Large intestine (tissue), 3 donors: ENCODE results near the gene BAG5. TPM values are rescaled to one million over a fixed set of nuclear protein-coding genes. Genes with fewer than 3 reads are reported as not detected.

Experiments used
- DNase-seq, 2 donors: peaks; one replicate each; pipeline versions ENCODE4 v3.0.0 to v3.0.0-alpha.2; 2013
- H3K27ac ChIP-seq: one replicate; pipeline ENCODE4 v1.5.1; 2013; ENCODE audit warnings: low read length
- H3K27me3 ChIP-seq: 2 replicates; pipeline ENCODE4 v1.6.1; 2013; ENCODE audit warnings: low read length; ENCODE audit not compliant: control insufficient read depth, insufficient read depth
- H3K36me3 ChIP-seq: 2 replicates; pipeline ENCODE4 v1.6.1; 2013; ENCODE audit warnings: low read length; ENCODE audit not compliant: control insufficient read depth, insufficient read depth
- H3K4me1 ChIP-seq: one replicate; pipeline ENCODE4 v1.6.1; 2013; ENCODE audit warnings: low read length; ENCODE audit not compliant: control insufficient read depth, insufficient read depth
- H3K4me3 ChIP-seq: one replicate; pipeline ENCODE4 v1.5.1; 2013; ENCODE audit warnings: low read length
- H3K9me3 ChIP-seq: one replicate; pipeline ENCODE4 v1.6.1; 2013; ENCODE audit warnings: mild to moderate bottlenecking, low read depth, low read length, moderate library complexity; ENCODE audit not compliant: control insufficient read depth
- WGBS: methylation state at CpG from one replicate; pipeline ENCODE4 v1.1.5; 2013; ENCODE audit warnings: low lambda C conversion rate; ENCODE audit not compliant: insufficient coverage; 5-methylcytosine and 5-hydroxymethylcytosine counted together
- polyA plus RNA-seq: library from polyadenylated mRNA; unstranded; fragments of 120-200 nt; gene quantifications from one replicate; pipeline ENCODE4 v1.2.1, GENCODE V29; 2013

BAG5 gene
- polyA plus RNA-seq, 1 donor, result 22.5 TPM

- Histone ChIP-seq H3K9me3 (no peaks in the 10 kb centered on the region), H3K27ac (no peak overlapping the region), H3K27me3 (no peaks in the 10 kb centered on the region), H3K36me3 (peaks cover 15% of the 10 kb centered on the region), H3K4me1 (no peaks in the 10 kb centered on the region), H3K4me3 (no peak overlapping the region)
- no peak for DNase-seq
- 100% methylated on average over 1 of the region's 11 CpGs for WGBS
Observed at GRCh38 chr14:103594265-103594664, 31.8 kb upstream of the BAG5 start.

GRCh38 chr14:103593577-103593976 is 31.1 kb upstream of the BAG5 start:
- no peak for DNase-seq
- no peaks in the 10 kb centered on the region for H3K9me3 ChIP-seq
- no peaks in the 10 kb centered on the region for H3K27me3 ChIP-seq
- no peaks in the 10 kb centered on the region for H3K4me1 ChIP-seq
- H3K36me3 ChIP-seq, result peaks cover 20% of the 10 kb centered on the region
- WGBS, result no CpG with 5 or more reads among the region's 6 CpGs
- H3K4me3 ChIP-seq, result no peak overlapping the region
- no peak overlapping the region for H3K27ac ChIP-seq

GRCh38 chr14:103584326-103584915 is 22.0 kb upstream of the BAG5 start:
- DNase-seq, result no peak
- no CpG with 5 or more reads among the region's 11 CpGs for WGBS
- no peak overlapping the region for H3K27ac ChIP-seq
- H3K9me3 ChIP-seq, result no peaks in the 10 kb centered on the region
- H3K27me3 ChIP-seq, result no peaks in the 10 kb centered on the region
- H3K36me3 ChIP-seq, result peaks cover 29% of the 10 kb centered on the region
- H3K4me3 ChIP-seq, result no peak overlapping the region
- no peaks in the 10 kb centered on the region for H3K4me1 ChIP-seq

DNA sequence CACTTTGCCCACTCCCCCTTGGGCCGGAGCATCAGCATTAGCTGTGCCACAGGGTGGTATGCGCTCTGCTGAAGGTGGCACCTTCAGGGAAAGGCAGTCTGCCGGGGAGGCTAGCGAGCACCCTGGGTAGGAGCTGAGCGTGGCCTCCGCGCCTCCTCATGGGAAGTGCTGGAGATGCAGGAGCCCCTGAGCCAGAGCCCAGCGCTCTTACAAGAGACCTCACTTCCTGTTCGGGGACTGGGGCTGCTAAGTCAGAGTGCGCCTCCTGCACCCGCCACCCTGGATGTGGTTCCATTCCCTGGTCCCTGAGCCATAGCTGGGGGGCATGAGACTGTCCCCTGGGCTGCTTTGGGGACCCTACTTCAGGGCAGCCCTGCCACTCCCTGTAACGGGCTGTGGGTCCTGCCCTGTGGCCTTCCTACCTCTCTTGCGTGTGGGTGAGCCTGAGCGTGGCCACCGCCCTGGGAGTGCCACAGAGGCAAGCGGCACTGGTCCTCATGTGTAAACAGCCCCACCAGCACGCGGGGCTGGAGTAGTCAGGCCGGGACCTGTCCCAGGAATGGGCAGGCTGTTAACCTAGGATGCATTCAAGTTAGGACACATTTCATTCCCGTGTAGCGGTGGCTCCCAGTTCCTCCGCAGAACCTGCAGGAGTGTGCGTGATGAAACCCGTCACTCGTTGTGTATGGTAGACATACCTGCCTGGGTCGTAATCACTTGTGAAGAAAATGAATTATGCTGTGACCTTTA is 19.7 kb upstream of the BAG5 start:
- Histone ChIP-seq H3K27me3 (no peaks in the 10 kb centered on the region), H3K36me3 (peaks cover 34% of the 10 kb centered on the region), H3K27ac (no peak overlapping the region), H3K9me3 (no peaks in the 10 kb centered on the region), H3K4me3 (no peak overlapping the region), H3K4me1 (no peaks in the 10 kb centered on the region)
- no CpG with 5 or more reads among the region's 26 CpGs for WGBS
- DNase-seq, result no peak

DNA sequence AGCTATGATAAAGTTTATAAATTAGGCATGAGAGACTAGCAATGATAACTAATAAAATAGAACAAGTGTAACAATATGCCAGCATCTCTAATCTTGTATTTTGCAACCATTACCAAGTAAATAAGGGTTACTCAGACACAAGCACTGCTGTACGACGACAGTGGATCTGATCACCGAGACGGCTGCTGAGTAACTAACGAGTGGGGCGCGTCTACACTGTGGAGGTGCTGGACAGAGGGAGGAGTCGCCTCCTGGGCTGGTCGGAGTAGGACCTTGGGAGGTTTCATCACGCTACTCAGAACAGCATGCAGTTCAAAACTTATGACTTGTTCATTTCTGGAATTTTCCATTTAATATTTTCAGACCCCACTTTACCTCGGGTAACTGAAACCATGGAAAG is 18.7 kb upstream of the BAG5 start:
- peaks cover 3% of the 10 kb centered on the region for H3K4me1 ChIP-seq
- no peak overlapping the region for H3K27ac ChIP-seq
- no peaks in the 10 kb centered on the region for H3K27me3 ChIP-seq
- WGBS, result no CpG with 5 or more reads among the region's 11 CpGs
- DNase-seq, result no peak
- no peak overlapping the region for H3K4me3 ChIP-seq
- H3K9me3 ChIP-seq, result no peaks in the 10 kb centered on the region
- H3K36me3 ChIP-seq, result peaks cover 40% of the 10 kb centered on the region

GRCh38 chr14:103578401-103579075 is 16.1 kb upstream of the BAG5 start:
- Histone ChIP-seq H3K4me1 (peaks cover 3% of the 10 kb centered on the region), H3K27me3 (no peaks in the 10 kb centered on the region), H3K9me3 (no peaks in the 10 kb centered on the region), H3K4me3 (no peak overlapping the region), H3K27ac (no peak overlapping the region), H3K36me3 (peaks cover 53% of the 10 kb centered on the region)
- no CpG with 5 or more reads among the region's 12 CpGs for WGBS
- DNase-seq, result no peak

- H3K4me1 ChIP-seq, result peaks cover 3% of the 10 kb centered on the region
- 60% methylated on average over 2 of the region's 9 CpGs for WGBS
- peak; percentile 72 for DNase-seq
- no peak overlapping the region for H3K4me3 ChIP-seq
- peaks cover 54% of the 10 kb centered on the region for H3K36me3 ChIP-seq
- peak overlapping the region; percentile 56 for H3K27ac ChIP-seq
- no peaks in the 10 kb centered on the region for H3K9me3 ChIP-seq
- H3K27me3 ChIP-seq, result no peaks in the 10 kb centered on the region
Observed at GRCh38 chr14:103576371-103577024, 14.0 kb upstream of the BAG5 start.

DNA sequence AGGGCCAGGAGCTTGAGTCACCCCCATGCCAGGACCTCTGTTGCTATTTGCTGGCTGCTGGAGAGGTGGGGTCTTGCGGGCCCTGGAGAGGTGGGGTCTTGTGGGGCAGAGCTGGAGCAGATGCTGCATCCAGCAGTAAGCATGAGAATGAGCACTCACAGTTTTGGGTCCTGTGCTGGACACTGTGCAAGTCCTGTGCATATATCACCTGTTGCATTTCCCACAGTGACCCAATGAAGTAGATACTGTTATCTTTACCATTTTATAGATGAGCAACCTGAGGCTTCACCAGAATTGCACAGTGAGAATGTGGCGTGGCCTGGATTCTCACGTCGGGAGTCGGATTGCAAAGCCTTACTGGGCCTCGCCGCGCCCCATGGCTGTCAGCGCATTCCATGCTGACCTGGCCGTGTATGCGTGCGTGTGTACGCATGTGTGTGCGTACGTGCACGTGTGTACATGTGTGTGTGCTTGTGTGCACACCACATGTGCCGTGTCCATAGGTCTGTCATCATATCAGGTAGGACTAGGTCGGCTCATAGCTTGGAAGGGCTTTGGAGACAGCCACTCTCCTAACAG is 12.3 kb upstream of the BAG5 start:
- no CpG with 5 or more reads among the region's 18 CpGs for WGBS
- no peak overlapping the region for H3K27ac ChIP-seq
- H3K4me1 ChIP-seq, result peaks cover 3% of the 10 kb centered on the region
- H3K36me3 ChIP-seq, result peaks cover 51% of the 10 kb centered on the region
- no peak for DNase-seq
- no peaks in the 10 kb centered on the region for H3K27me3 ChIP-seq
- H3K4me3 ChIP-seq, result no peak overlapping the region
- no peaks in the 10 kb centered on the region for H3K9me3 ChIP-seq

GRCh38 chr14:103574104-103574503 is 11.6 kb upstream of the BAG5 start:
- peaks cover 50% of the 10 kb centered on the region for H3K36me3 ChIP-seq
- no peak overlapping the region for H3K4me3 ChIP-seq
- no peak overlapping the region for H3K27ac ChIP-seq
- no peaks in the 10 kb centered on the region for H3K27me3 ChIP-seq
- H3K4me1 ChIP-seq, result peaks cover 3% of the 10 kb centered on the region
- no peaks in the 10 kb centered on the region for H3K9me3 ChIP-seq
- no CpG with 5 or more reads among the region's 6 CpGs for WGBS
- DNase-seq, result no peak

DNA sequence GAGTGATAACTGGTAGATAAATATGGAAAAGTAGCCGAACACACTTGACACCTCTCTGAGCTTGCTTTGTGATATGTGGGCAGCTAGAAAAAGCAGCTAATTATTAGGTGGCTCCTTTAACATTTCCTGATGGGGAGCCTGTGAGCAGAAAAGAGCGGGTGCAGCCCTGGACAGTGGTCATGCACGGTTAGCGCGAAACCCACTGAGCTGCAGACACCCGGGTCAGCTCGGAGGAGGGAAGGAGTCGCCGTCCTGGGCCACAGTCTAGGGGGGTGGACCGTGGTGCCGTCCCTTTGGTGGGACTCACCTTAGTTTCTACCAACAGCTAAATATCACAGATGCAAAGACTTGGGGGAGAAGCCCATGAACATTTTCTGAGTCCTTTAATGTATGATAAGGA is 7.0 kb upstream of the BAG5 start:
- no peaks in the 10 kb centered on the region for H3K27me3 ChIP-seq
- H3K36me3 ChIP-seq, result peaks cover 24% of the 10 kb centered on the region
- no peak for DNase-seq
- H3K4me3 ChIP-seq, result no peak overlapping the region
- H3K9me3 ChIP-seq, result no peaks in the 10 kb centered on the region
- H3K4me1 ChIP-seq, result no peaks in the 10 kb centered on the region
- no peak overlapping the region for H3K27ac ChIP-seq
- WGBS, result 100% methylated on average over 1 of the region's 11 CpGs
